H1 (cell line): ENCODE results near the gene AIFM3.

ENCODE experiments used
- CHD2 ChIP-seq: IDR thresholded peaks from 2 replicates; pipeline ENCODE4 v1.6.1; 2012; ENCODE audit warnings: low read length, improper control_type of control experiment
- CHD7 ChIP-seq: fragments of 300-600 bp; sonication (generic); IDR thresholded peaks from 2 replicates; pipeline ENCODE4 v1.7.1; 2012; ENCODE audit warnings: low read length, moderate library complexity, mild to moderate bottlenecking, inconsistent platforms; ENCODE audit not compliant: insufficient replicate concordance
- CTCF ChIP-seq, 3 experiments: IDR thresholded peaks; 1 replicate in 2 of 3; 2 replicates in 1 of 3; pipeline versions ENCODE4 v1.5.1 to v1.6.1; 2011; ENCODE audit warnings: low read length in 3 of 3, mild to moderate bottlenecking in 3 of 3, inconsistent platforms in 2 of 3, low read depth in 1 of 3, moderate library complexity in 1 of 3; ENCODE audit not compliant: insufficient read depth in 1 of 3; ENCODE audit errors: control extremely low read depth in 1 of 3
- HDAC2 ChIP-seq, 2 experiments: fragments of 300-600 bp in 1 of 2; sonication (generic) in 1 of 2; IDR thresholded peaks; 2 replicates each; pipeline ENCODE4 v1.6.1; 2011 to 2012; ENCODE audit warnings: low read depth in 2 of 2, low read length in 2 of 2, mild to moderate bottlenecking in 2 of 2, moderate library complexity in 2 of 2, borderline replicate concordance in 1 of 2, inconsistent platforms in 1 of 2
- JUN ChIP-seq: IDR thresholded peaks from 2 replicates; pipeline ENCODE4 v1.6.1; 2011; ENCODE audit warnings: low read depth, mild to moderate bottlenecking, improper control_type of control experiment, low read length
- KDM5A ChIP-seq: fragments of 200-600 bp; IDR thresholded peaks from 2 replicates; pipeline ENCODE4 v1.7.1; 2012; ENCODE audit warnings: mild to moderate bottlenecking, low read length, inconsistent platforms, mixed read lengths
- NANOG ChIP-seq: IDR thresholded peaks from 2 replicates; pipeline ENCODE4 v1.6.1; 2011; ENCODE audit warnings: low read length, low read depth, mild to moderate bottlenecking, inconsistent platforms; ENCODE audit not compliant: insufficient read depth, poor library complexity, severe bottlenecking
- POLR2A ChIP-seq, 2 experiments: IDR thresholded peaks; 1 replicate in 1 of 2; 2 replicates in 1 of 2; pipeline ENCODE4 v1.6.1; 2011; ENCODE audit warnings: low read depth in 2 of 2, low read length in 2 of 2, mild to moderate bottlenecking in 2 of 2; ENCODE audit errors: control extremely low read depth in 1 of 2
- RNF2 ChIP-seq: fragments of 200-900, 300-1000 bp; sonication (generic); IDR thresholded peaks from 2 replicates; pipeline ENCODE4 v1.7.1; 2016; ENCODE audit warnings: borderline replicate concordance, low read depth, mild to moderate bottlenecking, antibody characterized with exemption, low read length; ENCODE audit not compliant: poor library complexity, severe bottlenecking; ENCODE audit errors: missing control alignments
- TF ChIP-seq, protein P1 (sequence below): IDR thresholded peaks from 2 replicates; pipeline ENCODE4 v1.6.1; 2012; ENCODE audit warnings: inconsistent platforms

- no peak for TF ChIP-seq CTCF (IDR thresholded peaks at IDR 0.05; ENCODE audit: control extremely low read depth in 1 of 3, insufficient read depth in 1 of 3, low read depth in 1 of 3, low read length in 3 of 3)
- TF ChIP-seq NANOG = no peak
- TF ChIP-seq JUN = no peak
- TF ChIP-seq POLR2A (IDR thresholded peaks at IDR 0.05; ENCODE audit: control extremely low read depth in 1 of 2, low read depth in 2 of 2, low read length in 2 of 2) = no peak
- no peak for TF ChIP-seq HDAC2 (IDR thresholded peaks at IDR 0.05; ENCODE audit: borderline replicate concordance in 1 of 2, low read depth in 2 of 2, low read length in 2 of 2)
- TF ChIP-seq KDM5A = no peak
- TF ChIP-seq RNF2 = no peak
- no peak for TF ChIP-seq CHD2
- TF ChIP-seq CHD7 = no peak
- TF ChIP-seq, protein P1, sequence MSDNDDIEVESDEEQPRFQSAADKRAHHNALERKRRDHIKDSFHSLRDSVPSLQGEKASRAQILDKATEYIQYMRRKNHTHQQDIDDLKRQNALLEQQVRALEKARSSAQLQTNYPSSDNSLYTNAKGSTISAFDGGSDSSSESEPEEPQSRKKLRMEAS = no peak
These were observed 6.0 kb downstream of the AIFM3 start for GRCh38 chr22:20972933-20973577.
